ENCODE measurements around the gene TTLL10. TPM values are rescaled to one million over a fixed set of nuclear protein-coding genes. Genes with fewer than 3 reads are reported as not detected.
A peak's percentile ranks its signal among the peaks of the same experiment; 100 is the strongest.

The TTLL10 gene
- total RNA-seq, 1 experiment from 2014 or later = not detected

- DNase-seq (ENCODE audit: low spot score) = no peak
Observed at GRCh38 chr1:1221887-1222574, 48.4 kb downstream of the TTLL10 start.

GRCh38 chr1:1222575-1223225, 49.0 kb downstream of the TTLL10 start:
- no peak for DNase-seq (ENCODE audit: low spot score)

- DNase-seq (ENCODE audit: low spot score) = no peak
Observed at GRCh38 chr1:1223321-1223720, 49.6 kb downstream of the TTLL10 start.

GRCh38 chr1:1223891-1224290, 50.2 kb downstream of the TTLL10 start:
- no peak for DNase-seq (ENCODE audit: low spot score)

GRCh38 chr1:1225238-1225845, 51.7 kb downstream of the TTLL10 start:
- DNase-seq (ENCODE audit: low spot score) = no peak

GRCh38 chr1:1225913-1226312, 52.2 kb downstream of the TTLL10 start:
- DNase-seq (ENCODE audit: low spot score) = no peak

GRCh38 chr1:1226566-1227362, 53.1 kb downstream of the TTLL10 start:
- DNase-seq (ENCODE audit: low spot score) = no peak

GRCh38 chr1:1227386-1227785, 53.7 kb downstream of the TTLL10 start:
- no peak for DNase-seq (ENCODE audit: low spot score)

- DNase-seq (ENCODE audit: low spot score) = no peak
Observed at GRCh38 chr1:1228187-1228586, 54.5 kb downstream of the TTLL10 start.

GRCh38 chr1:1228596-1229321, 55.1 kb downstream of the TTLL10 start:
- DNase-seq (ENCODE audit: low spot score) = no peak

- DNase-seq (ENCODE audit: low spot score) = no peak
Observed at GRCh38 chr1:1229770-1230169, 56.1 kb downstream of the TTLL10 start.

- peak; percentile 73 for DNase-seq (ENCODE audit: low spot score)
Observed at GRCh38 chr1:1230656-1231399, 57.1 kb downstream of the TTLL10 start.

- DNase-seq (ENCODE audit: low spot score) = peak; percentile 95
Observed at GRCh38 chr1:1231400-1232207, 57.9 kb downstream of the TTLL10 start, which contains the start of gene SDF4. SDF4 (minus strand) TSS chr1:1232001; CDS start chr1:1228772, 3,229 bp downstream.

- DNase-seq (ENCODE audit: low spot score) = no peak
Observed at GRCh38 chr1:1232208-1232795, 58.6 kb downstream of the TTLL10 start, which contains the start of gene B3GALT6. B3GALT6 (plus strand) TSS chr1:1232237; CDS start chr1:1232279, 42 bp downstream.

- no peak for DNase-seq (ENCODE audit: low spot score)
Observed at GRCh38 chr1:1232796-1233566, 59.3 kb downstream of the TTLL10 start.

GRCh38 chr1:1233567-1233892, 59.9 kb downstream of the TTLL10 start:
- DNase-seq (ENCODE audit: low spot score) = no peak

GRCh38 chr1:1234180-1234808, 60.6 kb downstream of the TTLL10 start:
- DNase-seq (ENCODE audit: low spot score) = no peak
